Measurements from ENCODE around the gene CYRIA. TPM values are rescaled to one million over a fixed set of nuclear protein-coding genes. Genes with fewer than 3 reads are reported as not detected.

The CYRIA gene
- total RNA-seq, 4 donors from 2014 or later: 4.4 to 29.6 (median 8.1) TPM

DNA sequence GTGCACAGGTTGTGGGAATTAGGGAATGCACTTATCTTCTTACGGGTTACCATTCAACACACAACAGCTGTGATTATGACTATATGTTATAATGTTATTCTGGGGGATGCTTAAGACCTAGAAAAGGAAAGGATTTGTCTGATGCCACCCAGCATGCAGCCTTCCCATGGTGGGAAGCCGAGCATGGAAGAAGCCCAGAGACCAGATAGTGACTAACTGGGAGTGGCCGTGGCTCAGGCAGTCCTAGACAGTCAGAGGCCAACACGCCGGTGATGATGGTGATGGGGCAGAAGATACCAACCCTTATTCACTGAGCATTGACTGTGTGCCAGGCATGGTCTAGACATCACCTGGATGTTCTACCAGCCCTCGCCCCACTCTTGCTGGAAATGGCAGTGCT, 35.9 kb downstream of the CYRIA start:
- intact Hi-C loops (cut with DNase I; ENCODE audit: low total_unique reads): no loop called here
- H3K27ac ChIP-seq: no peak overlapping the region
- peaks cover 0 to 6% of the 10 kb centered on the region in 2 donors for H3K4me1 ChIP-seq

GRCh38 chr2:16629044-16629443, 36.6 kb downstream of the CYRIA start:
- Histone ChIP-seq H3K27ac (peak overlapping the region in 1 of 2 donors; percentile 11), H3K27me3 (no peaks in the 10 kb centered on the region), H3K36me3 (no peaks in the 10 kb centered on the region), H3K9me3 (no peaks in the 10 kb centered on the region), H3K4me3 (no peak overlapping the region), H3K4me1 (peaks cover 0 to 6% of the 10 kb centered on the region in 2 donors)
- intact Hi-C loops (cut with DNase I; ENCODE audit: low total_unique reads): no loop called here
- no peak for TF ChIP-seq POLR2A (IDR thresholded peaks at IDR 0.05)
- TF ChIP-seq, protein P1, sequence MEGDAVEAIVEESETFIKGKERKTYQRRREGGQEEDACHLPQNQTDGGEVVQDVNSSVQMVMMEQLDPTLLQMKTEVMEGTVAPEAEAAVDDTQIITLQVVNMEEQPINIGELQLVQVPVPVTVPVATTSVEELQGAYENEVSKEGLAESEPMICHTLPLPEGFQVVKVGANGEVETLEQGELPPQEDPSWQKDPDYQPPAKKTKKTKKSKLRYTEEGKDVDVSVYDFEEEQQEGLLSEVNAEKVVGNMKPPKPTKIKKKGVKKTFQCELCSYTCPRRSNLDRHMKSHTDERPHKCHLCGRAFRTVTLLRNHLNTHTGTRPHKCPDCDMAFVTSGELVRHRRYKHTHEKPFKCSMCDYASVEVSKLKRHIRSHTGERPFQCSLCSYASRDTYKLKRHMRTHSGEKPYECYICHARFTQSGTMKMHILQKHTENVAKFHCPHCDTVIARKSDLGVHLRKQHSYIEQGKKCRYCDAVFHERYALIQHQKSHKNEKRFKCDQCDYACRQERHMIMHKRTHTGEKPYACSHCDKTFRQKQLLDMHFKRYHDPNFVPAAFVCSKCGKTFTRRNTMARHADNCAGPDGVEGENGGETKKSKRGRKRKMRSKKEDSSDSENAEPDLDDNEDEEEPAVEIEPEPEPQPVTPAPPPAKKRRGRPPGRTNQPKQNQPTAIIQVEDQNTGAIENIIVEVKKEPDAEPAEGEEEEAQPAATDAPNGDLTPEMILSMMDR (IDR thresholded peaks at IDR 0.05): no peak
- no peak for DNase-seq

More for the DNA sequence above, 35.9 kb downstream of the CYRIA start:
- no peaks in the 10 kb centered on the region for H3K9me3 ChIP-seq
- H3K27me3 ChIP-seq: no peaks in the 10 kb centered on the region
- TF ChIP-seq, protein P1 (IDR thresholded peaks at IDR 0.05): no peak
- TF ChIP-seq POLR2A (IDR thresholded peaks at IDR 0.05): no peak
- no peak overlapping the region for H3K4me3 ChIP-seq
- H3K36me3 ChIP-seq: no peaks in the 10 kb centered on the region
- DNase-seq: no peak

- no peak overlapping the region for H3K27ac ChIP-seq
- H3K36me3 ChIP-seq: no peaks in the 10 kb centered on the region
- no peak for DNase-seq
- no peaks in the 10 kb centered on the region for H3K27me3 ChIP-seq
- TF ChIP-seq, protein P1 (IDR thresholded peaks at IDR 0.05): no peak
- no peak for TF ChIP-seq POLR2A (IDR thresholded peaks at IDR 0.05)
- H3K9me3 ChIP-seq: no peaks in the 10 kb centered on the region
- H3K4me1 ChIP-seq: peaks cover 0 to 6% of the 10 kb centered on the region in 2 donors
- no peak overlapping the region for H3K4me3 ChIP-seq
- intact Hi-C loops (cut with DNase I; ENCODE audit: low total_unique reads): no loop called here
Observed at GRCh38 chr2:16628314-16628713, 37.3 kb downstream of the CYRIA start.

DNA sequence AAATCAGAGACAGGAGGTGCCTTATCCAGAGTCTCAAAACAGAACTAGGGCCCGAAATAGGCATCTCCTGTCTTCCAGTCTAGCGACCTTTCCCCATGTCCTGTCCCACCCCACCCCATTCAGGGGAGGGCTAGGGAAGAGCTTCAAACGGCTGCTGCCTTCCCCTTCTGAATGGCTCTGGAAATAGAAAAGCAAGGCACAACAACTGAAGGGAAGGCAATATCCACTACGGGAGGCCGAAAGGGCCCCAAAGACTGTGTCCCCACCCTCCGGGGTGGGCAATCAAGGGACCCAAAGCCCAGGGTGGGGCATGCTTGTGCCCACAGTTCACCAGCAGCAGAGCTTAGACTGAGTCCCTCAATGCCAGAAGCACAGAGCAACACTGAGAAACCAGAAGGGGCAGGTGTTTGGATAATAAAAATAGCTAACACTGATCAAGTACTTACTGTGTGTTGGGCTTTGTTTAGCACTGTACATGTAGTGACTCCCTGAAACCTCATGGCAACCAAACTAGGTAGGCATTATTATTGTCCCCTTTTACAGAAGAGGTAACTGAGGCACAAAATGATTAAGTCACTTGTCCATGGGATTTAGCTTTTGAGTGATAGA, 38.5 kb downstream of the CYRIA start:
- no peaks in the 10 kb centered on the region for H3K9me3 ChIP-seq
- no peak overlapping the region for H3K4me3 ChIP-seq
- peaks cover 0 to 6% of the 10 kb centered on the region in 2 donors for H3K4me1 ChIP-seq
- no peaks in the 10 kb centered on the region for H3K36me3 ChIP-seq
- DNase-seq: no peak
- peak overlapping the region; percentile 29 to 60 for H3K27ac ChIP-seq
- intact Hi-C loops (cut with DNase I; ENCODE audit: low total_unique reads): no loop called here
- TF ChIP-seq POLR2A (IDR thresholded peaks at IDR 0.05): no peak
- TF ChIP-seq, protein P1 (IDR thresholded peaks at IDR 0.05): no peak
- no peaks in the 10 kb centered on the region for H3K27me3 ChIP-seq

GRCh38 chr2:16626497-16626896, 39.1 kb downstream of the CYRIA start:
- DNase-seq: peak; percentile 51 to 70

More at GRCh38 chr2:16626497-16626896, 39.1 kb downstream of the CYRIA start:
- Histone ChIP-seq H3K27ac (peak overlapping the region; percentile 29 to 60), H3K4me1 (peaks cover 0 to 6% of the 10 kb centered on the region in 2 donors), H3K36me3 (no peaks in the 10 kb centered on the region), H3K9me3 (no peaks in the 10 kb centered on the region), H3K4me3 (no peak overlapping the region), H3K27me3 (no peaks in the 10 kb centered on the region)
- intact Hi-C loops (cut with DNase I; ENCODE audit: low total_unique reads): no loop called here
- TF ChIP-seq, protein P1 (IDR thresholded peaks at IDR 0.05): no peak
- TF ChIP-seq POLR2A (IDR thresholded peaks at IDR 0.05): no peak
